ENCODE data around the gene ZNF469.

Gene ZNF469

DNA sequence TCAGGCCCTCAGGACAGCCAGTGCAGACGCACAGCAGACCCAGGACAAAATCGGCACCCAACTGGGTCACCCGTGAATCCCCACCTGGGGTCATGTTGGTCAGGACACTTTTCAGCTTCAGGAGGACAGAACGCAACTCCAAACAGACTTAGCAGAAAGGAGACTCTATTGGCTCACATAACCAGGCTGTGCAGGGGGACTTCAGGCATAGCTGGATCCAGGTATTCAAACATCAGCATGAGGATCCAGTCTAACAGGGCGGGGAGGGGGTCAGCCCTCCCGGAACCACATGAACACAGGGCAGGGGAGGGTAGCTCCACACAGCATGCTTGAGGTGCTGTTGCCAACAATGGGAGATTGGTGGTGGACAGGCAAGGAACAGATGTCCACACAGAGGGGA is 22.0 kb downstream of the ZNF469 start:
- no peak overlapping the region for H3K4me3 ChIP-seq (ENCODE audit: low read depth, low read length)
- DNase-seq (ENCODE audit: low read depth), result no peak
- no peak for TF ChIP-seq CTCF (IDR thresholded peaks at IDR 0.05; ENCODE audit: insufficient read depth, low read depth, low read length, missing control alignments)

GRCh38 chr16:88405216-88406060 is 22.7 kb downstream of the ZNF469 start:
- H3K4me3 ChIP-seq (ENCODE audit: low read depth, low read length), result no peak overlapping the region
- no peak for TF ChIP-seq CTCF (IDR thresholded peaks at IDR 0.05; ENCODE audit: insufficient read depth, low read depth, low read length, missing control alignments)
- DNase-seq (ENCODE audit: low read depth), result no peak

GRCh38 chr16:88406096-88407041 is 23.6 kb downstream of the ZNF469 start:
- no peak for TF ChIP-seq CTCF (IDR thresholded peaks at IDR 0.05; ENCODE audit: insufficient read depth, low read depth, low read length, missing control alignments)
- no peak for DNase-seq (ENCODE audit: low read depth)
- no peak overlapping the region for H3K4me3 ChIP-seq (ENCODE audit: low read depth, low read length)

- no peak overlapping the region for H3K4me3 ChIP-seq (ENCODE audit: low read depth, low read length)
- no peak for DNase-seq (ENCODE audit: low read depth)
- TF ChIP-seq CTCF (IDR thresholded peaks at IDR 0.05; ENCODE audit: insufficient read depth, low read depth, low read length, missing control alignments), result no peak
Measured at GRCh38 chr16:88407042-88407420, 24.3 kb downstream of the ZNF469 start.

DNA sequence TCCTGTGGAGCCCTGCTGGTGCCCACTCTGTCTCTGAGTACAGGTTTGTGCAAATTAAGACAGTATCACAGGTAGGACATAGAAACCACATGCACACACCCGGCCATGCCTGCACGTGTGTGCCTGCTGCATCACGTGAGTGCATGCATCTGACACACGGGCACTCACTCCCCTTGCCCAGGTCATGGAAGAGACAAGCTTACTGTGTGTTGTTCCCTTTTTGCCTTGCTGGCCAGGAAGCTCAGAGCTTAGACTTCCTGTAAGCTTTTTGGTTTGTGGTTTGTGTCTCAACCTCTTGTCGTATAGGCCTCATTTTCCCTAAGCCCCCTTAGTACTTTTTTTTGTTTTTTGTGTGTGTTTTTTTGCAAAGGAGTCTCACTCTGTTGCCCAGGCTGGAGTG is 25.0 kb downstream of the ZNF469 start:
- no peak for DNase-seq (ENCODE audit: low read depth)
- no peak for TF ChIP-seq CTCF (IDR thresholded peaks at IDR 0.05; ENCODE audit: insufficient read depth, low read depth, low read length, missing control alignments)
- H3K4me3 ChIP-seq (ENCODE audit: low read depth, low read length), result no peak overlapping the region

DNA sequence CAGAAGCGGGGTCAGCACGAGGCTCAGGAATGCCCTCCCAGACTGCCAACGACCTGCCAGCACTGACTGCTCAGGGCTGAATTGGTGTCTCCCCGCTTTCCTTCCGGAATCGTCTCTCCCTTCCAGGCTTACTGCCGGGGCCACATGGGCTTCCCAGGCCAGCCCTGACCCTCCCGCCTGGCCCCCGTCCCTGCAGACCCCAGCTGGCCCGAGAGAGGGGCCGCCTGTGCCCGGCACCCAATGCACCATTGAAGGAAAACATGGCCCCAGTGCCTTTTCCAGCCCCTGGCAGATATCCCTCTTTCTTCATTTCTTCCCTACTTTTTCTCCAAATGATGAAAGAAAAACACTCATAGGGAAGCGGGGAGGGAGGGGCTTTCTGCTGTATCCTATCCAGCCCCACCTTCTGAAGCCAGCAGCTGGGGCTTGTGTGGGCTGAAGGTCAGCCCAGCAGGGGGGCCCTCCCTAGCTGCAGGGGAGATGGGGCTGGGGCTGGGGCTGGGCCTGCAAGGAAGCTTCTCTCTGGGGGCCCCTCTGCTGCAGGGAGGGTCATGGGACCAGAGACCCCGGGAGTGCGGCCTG is 25.9 kb downstream of the ZNF469 start:
- no peak for DNase-seq (ENCODE audit: low read depth)
- no peak overlapping the region for H3K4me3 ChIP-seq (ENCODE audit: low read depth, low read length)
- no peak for TF ChIP-seq CTCF (IDR thresholded peaks at IDR 0.05; ENCODE audit: insufficient read depth, low read depth, low read length, missing control alignments)
